A549 (cell line): ENCODE measurements around the gene CADM1. TPM values are rescaled to one million over a fixed set of nuclear protein-coding genes. Genes with fewer than 3 reads are reported as not detected.

Experiments used
- ATAC-seq, 2 experiments: fragments of 200-7000 bp in 1 of 2; fragments of >200 bp in 1 of 2; cut with Nextera tagmentation in 1 of 2; cut with Tn5 transposase in 1 of 2; 3 replicates each; pipeline versions ENCODE4 v1.8.0 to v1.9.1; 2018 to 2020; ENCODE audit warnings: mild to moderate bottlenecking in 1 of 2, moderate library complexity in 1 of 2
- CTCF ChIA-PET: fragments of 300-600 bp; sonication (Branson Sonifier 250); formaldehyde crosslinking; extraction: SDS; loops from one replicate; lab custom pipeline; 2021; ENCODE audit warnings: antibody characterized with exemption, inconsistent platforms; lab: Yijun Ruan, JAX
- POLR2A ChIA-PET: fragments of 350-600 bp; formaldehyde crosslinking; extraction: SDS; loops from one replicate; lab custom pipeline; 2021; ENCODE audit warnings: antibody characterized with exemption, inconsistent platforms; lab: Yijun Ruan, JAX
- DNase-seq, 2 experiments: peaks; one replicate each; pipeline versions ENCODE4 v3.0.0 to v3.0.0-alpha.2; 2011 to 2016; ENCODE audit warnings: low read depth in 1 of 2, low spot score in 1 of 2
- FAIRE-seq: peaks from 2 replicates; lab custom pipeline; 2011; peaks lifted over from hg19 to GRCh38; lab: Jason Lieb, UNC
- H3K27ac ChIP-seq, 2 experiments: fragments of >200 bp; sonication (Bioruptor Twin); formaldehyde crosslinking; 3 replicates each; pipeline ENCODE4 v1.5.1; 2016 to 2017
- H3K4me1 ChIP-seq: fragments of >200 bp; sonication (Bioruptor Twin); formaldehyde crosslinking; 3 replicates; pipeline ENCODE4 v1.6.1; 2016
- H3K4me2 ChIP-seq: fragments of >200 bp; sonication (Bioruptor Twin); formaldehyde crosslinking; 3 replicates; pipeline ENCODE4 v1.6.1; 2016
- H3K4me3 ChIP-seq: fragments of >200 bp; sonication (Bioruptor Twin); formaldehyde crosslinking; 3 replicates; pipeline ENCODE4 v1.5.1; 2016
- H3K9me3 ChIP-seq: fragments of >200 bp; sonication (Bioruptor Twin); formaldehyde crosslinking; 3 replicates; pipeline ENCODE4 v1.6.1; 2016
- CBX8 ChIP-seq: fragments of 200-600 bp; sonication (generic); IDR thresholded peaks from 2 replicates; pipeline ENCODE4 v1.6.1; 2016
- CEBPB ChIP-seq, 2 experiments: fragments of >200 bp in 1 of 2; sonication (Bioruptor Twin) in 1 of 2; formaldehyde crosslinking in 1 of 2; IDR thresholded peaks; 2 replicates each; pipeline ENCODE4 v1.6.1; 2012 to 2016
- FOSB ChIP-seq: fragments of 250-450 bp; sonication (Bioruptor Pico); IDR thresholded peaks from 2 replicates; pipeline ENCODE4 v1.5.0; 2020; ENCODE audit warnings: mild to moderate bottlenecking, moderate library complexity
- HOXA7 ChIP-seq: fragments of 250-450 bp; sonication (Bioruptor Pico); IDR thresholded peaks from 2 replicates; pipeline ENCODE4 v1.5.0; 2020; ENCODE audit warnings: mild to moderate bottlenecking, moderate library complexity
- JUNB ChIP-seq: fragments of >200 bp; sonication (Bioruptor Twin); formaldehyde crosslinking; IDR thresholded peaks from 2 replicates; pipeline ENCODE4 v1.6.1; 2016
- KDM5A ChIP-seq: fragments of 200-600 bp; sonication (generic); IDR thresholded peaks from 2 replicates; pipeline ENCODE4 v1.6.1; 2016; ENCODE audit warnings: antibody characterized with exemption, mild to moderate bottlenecking
- POLR2AphosphoS2 ChIP-seq: conservative IDR thresholded peaks from 2 replicates; pipeline ENCODE4 v1.6.1; 2012; ENCODE audit warnings: low read length, improper control_type of control experiment, inconsistent platforms
- RNF2 ChIP-seq: fragments of 200-600 bp; sonication (generic); IDR thresholded peaks from 2 replicates; pipeline ENCODE4 v1.6.1; 2016; ENCODE audit warnings: low read depth, mild to moderate bottlenecking, antibody characterized with exemption, moderate library complexity, borderline replicate concordance
- ZC3H11A ChIP-seq: fragments of 450-650 bp; IDR thresholded peaks from 2 replicates; pipeline ENCODE4 v1.6.1; 2014; ENCODE audit warnings: antibody characterized with exemption, mild to moderate bottlenecking
- ZFP36 ChIP-seq: fragments of 450-650 bp; IDR thresholded peaks from 2 replicates; pipeline ENCODE4 v1.6.1; 2014; ENCODE audit warnings: borderline replicate concordance; ENCODE audit not compliant: partially characterized antibody
- WGBS: methylation state at CpG from one replicate; pipeline ENCODE4 v1.1.6; 2017; ENCODE audit errors: missing lambda C conversion rate; 5-methylcytosine and 5-hydroxymethylcytosine counted together
- polyA plus RNA-seq, 4 experiments: library from polyadenylated mRNA; depleted of rRNA in 3 of 4; stranded (reverse); fragments of >200 nt; fragmentation: RNase III in 1 of 4; extraction: RNeasy Plus Mini Kit Qiagen cat#74134 plus additional on column Dnase treatment in 1 of 4; gene quantifications; 2 replicates in 3 of 4; 3 replicates in 1 of 4; pipeline ENCODE4 v1.2.3, GENCODE V29; 2011 to 2017
- TF ChIP-seq, protein P1 (sequence below): fragments of 250-450 bp; sonication (Bioruptor Pico); IDR thresholded peaks from 2 replicates; pipeline ENCODE4 v1.5.0; 2020; ENCODE audit warnings: low read depth, mild to moderate bottlenecking, moderate library complexity
- TF ChIP-seq, protein P2 (sequence below): fragments of >200 bp; sonication (Bioruptor Twin); formaldehyde crosslinking; IDR thresholded peaks from 3 replicates; pipeline ENCODE4 v1.6.1; 2016
- TF ChIP-seq, protein P3 (sequence below): fragments of 150-350 bp; IDR thresholded peaks from 2 replicates; pipeline ENCODE4 v1.6.1; 2014; ENCODE audit warnings: low read depth, mild to moderate bottlenecking, low read length
- TF ChIP-seq, protein P4 (sequence below): fragments of >200 bp; sonication (Bioruptor Twin); formaldehyde crosslinking; IDR thresholded peaks from 3 replicates; pipeline ENCODE4 v1.5.1; 2016
- TF ChIP-seq, protein P5 (sequence below): fragments of 450-650 bp; IDR thresholded peaks from 2 replicates; pipeline ENCODE4 v1.6.1; 2014; ENCODE audit warnings: antibody characterized with exemption
- TF ChIP-seq, protein P6 (sequence below): IDR thresholded peaks from 2 replicates; pipeline ENCODE4 v1.6.1; 2012; ENCODE audit warnings: low read depth, borderline replicate concordance
- TF ChIP-seq, protein P7 (sequence below): fragments of 250-450 bp; sonication (Bioruptor Pico); IDR thresholded peaks from 2 replicates; pipeline ENCODE4 v1.5.0; 2021; ENCODE audit warnings: mild to moderate bottlenecking, moderate library complexity, borderline replicate concordance

CADM1 gene
- polyA plus RNA-seq, 2 of the 4 experiments (the other 2 are of a cell fraction), result 33.4 to 36.7 TPM

DNA sequence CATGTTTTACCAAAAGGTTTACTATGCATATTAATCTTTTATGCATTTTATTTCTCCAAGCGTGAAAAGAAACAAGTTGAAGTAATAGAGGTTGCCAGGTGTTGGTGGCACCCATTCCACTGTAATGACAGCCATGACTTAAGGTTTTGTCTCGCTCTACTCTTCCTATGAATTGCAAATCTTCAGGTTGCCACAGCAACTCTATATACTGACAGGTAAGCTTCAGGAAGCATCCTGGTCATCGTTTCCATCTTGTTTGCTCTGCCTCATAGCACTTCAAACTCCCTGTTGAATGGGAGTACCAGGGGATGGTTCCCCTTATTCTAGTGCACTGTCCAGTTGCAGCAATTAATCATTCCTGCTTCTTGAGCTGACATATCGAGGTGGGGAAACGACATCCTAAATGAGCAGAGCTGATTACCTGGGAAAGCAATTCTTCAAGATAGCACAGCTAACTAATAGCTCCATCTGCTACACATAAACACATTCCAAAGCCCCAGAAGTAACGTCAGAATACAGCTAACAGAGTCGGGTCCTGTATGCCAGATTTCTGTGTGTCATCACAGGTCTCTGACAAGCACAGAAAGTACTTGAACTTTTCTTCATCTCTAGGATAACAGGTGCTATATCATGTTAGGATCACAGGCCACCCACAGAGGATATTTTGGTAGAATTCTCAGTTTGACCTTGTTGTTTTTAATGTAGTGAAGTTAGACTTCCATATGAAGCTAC is 80.3 kb downstream of the CADM1 start:
- no peak for FAIRE-seq

DNA sequence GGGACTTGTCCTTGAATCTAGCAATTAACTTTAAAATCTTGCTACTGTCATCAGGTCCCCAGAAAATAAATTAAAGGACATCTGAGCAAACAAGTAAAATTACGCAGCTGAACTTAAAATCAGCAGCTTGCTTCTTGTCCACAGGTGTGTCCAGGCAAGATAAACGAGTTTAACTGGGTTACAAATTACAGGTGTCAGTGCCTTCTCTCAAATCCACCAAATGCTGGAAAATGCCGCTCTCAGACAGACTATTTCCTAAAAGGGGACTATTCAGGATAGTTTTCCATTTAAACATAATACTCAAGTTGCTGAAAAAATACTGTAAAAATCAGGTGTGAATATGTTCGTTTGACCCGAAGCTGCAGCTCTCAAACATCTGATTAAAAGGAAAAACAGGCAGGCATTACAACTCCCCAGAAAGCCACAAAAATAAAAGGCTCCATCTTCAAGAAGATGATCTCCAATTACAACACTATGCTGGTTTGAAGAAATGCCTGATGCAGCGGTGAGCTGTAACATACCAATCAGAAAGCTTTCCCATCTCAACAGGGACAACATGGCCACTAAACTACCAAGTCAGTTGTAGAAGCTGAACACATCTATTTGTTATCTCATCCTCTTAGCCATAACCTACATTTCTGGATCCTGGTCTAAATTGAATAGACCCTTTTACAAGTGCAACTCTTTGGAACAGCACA is 82.1 kb downstream of the CADM1 start:
- no peak overlapping the region for H3K27ac ChIP-seq
- H3K4me3 ChIP-seq, result no peak overlapping the region
- DNase-seq (no peak), ATAC-seq (no peak)
- no peaks in the 10 kb centered on the region for H3K9me3 ChIP-seq
- H3K4me2 ChIP-seq, result no peak overlapping the region
- H3K4me1 ChIP-seq, result 0 out of 3 replicates have a peak, but pooled peaks cover 4% of the 10 kb centered on the region
- TF ChIP-seq HOXA7 (CRISPR knock-in tag), result no peak
- TF ChIP-seq, protein P1, sequence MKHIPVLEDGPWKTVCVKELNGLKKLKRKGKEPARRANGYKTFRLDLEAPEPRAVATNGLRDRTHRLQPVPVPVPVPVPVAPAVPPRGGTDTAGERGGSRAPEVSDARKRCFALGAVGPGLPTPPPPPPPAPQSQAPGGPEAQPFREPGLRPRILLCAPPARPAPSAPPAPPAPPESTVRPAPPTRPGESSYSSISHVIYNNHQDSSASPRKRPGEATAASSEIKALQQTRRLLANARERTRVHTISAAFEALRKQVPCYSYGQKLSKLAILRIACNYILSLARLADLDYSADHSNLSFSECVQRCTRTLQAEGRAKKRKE (CRISPR knock-in tag), result no peak
- TF ChIP-seq, protein P2, sequence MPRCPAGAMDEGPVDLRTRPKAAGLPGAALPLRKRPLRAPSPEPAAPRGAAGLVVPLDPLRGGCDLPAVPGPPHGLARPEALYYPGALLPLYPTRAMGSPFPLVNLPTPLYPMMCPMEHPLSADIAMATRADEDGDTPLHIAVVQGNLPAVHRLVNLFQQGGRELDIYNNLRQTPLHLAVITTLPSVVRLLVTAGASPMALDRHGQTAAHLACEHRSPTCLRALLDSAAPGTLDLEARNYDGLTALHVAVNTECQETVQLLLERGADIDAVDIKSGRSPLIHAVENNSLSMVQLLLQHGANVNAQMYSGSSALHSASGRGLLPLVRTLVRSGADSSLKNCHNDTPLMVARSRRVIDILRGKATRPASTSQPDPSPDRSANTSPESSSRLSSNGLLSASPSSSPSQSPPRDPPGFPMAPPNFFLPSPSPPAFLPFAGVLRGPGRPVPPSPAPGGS, result no peak
- TF ChIP-seq, protein P3, sequence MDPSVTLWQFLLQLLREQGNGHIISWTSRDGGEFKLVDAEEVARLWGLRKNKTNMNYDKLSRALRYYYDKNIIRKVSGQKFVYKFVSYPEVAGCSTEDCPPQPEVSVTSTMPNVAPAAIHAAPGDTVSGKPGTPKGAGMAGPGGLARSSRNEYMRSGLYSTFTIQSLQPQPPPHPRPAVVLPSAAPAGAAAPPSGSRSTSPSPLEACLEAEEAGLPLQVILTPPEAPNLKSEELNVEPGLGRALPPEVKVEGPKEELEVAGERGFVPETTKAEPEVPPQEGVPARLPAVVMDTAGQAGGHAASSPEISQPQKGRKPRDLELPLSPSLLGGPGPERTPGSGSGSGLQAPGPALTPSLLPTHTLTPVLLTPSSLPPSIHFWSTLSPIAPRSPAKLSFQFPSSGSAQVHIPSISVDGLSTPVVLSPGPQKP, result no peak
- TF ChIP-seq, protein P4, sequence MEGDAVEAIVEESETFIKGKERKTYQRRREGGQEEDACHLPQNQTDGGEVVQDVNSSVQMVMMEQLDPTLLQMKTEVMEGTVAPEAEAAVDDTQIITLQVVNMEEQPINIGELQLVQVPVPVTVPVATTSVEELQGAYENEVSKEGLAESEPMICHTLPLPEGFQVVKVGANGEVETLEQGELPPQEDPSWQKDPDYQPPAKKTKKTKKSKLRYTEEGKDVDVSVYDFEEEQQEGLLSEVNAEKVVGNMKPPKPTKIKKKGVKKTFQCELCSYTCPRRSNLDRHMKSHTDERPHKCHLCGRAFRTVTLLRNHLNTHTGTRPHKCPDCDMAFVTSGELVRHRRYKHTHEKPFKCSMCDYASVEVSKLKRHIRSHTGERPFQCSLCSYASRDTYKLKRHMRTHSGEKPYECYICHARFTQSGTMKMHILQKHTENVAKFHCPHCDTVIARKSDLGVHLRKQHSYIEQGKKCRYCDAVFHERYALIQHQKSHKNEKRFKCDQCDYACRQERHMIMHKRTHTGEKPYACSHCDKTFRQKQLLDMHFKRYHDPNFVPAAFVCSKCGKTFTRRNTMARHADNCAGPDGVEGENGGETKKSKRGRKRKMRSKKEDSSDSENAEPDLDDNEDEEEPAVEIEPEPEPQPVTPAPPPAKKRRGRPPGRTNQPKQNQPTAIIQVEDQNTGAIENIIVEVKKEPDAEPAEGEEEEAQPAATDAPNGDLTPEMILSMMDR, result no peak
- TF ChIP-seq FOSB (CRISPR knock-in tag), result no peak
- no peak for TF ChIP-seq RNF2
- TF ChIP-seq, protein P5, sequence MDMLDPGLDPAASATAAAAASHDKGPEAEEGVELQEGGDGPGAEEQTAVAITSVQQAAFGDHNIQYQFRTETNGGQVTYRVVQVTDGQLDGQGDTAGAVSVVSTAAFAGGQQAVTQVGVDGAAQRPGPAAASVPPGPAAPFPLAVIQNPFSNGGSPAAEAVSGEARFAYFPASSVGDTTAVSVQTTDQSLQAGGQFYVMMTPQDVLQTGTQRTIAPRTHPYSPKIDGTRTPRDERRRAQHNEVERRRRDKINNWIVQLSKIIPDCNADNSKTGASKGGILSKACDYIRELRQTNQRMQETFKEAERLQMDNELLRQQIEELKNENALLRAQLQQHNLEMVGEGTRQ, result no peak
- TF ChIP-seq ZFP36, result no peak
- TF ChIP-seq JUNB, result no peak
- TF ChIP-seq POLR2AphosphoS2, result no peak
- TF ChIP-seq, protein P6, sequence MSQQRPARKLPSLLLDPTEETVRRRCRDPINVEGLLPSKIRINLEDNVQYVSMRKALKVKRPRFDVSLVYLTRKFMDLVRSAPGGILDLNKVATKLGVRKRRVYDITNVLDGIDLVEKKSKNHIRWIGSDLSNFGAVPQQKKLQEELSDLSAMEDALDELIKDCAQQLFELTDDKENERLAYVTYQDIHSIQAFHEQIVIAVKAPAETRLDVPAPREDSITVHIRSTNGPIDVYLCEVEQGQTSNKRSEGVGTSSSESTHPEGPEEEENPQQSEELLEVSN, result no peak
- TF ChIP-seq CBX8, result no peak
- TF ChIP-seq CEBPB (IDR thresholded peaks at IDR 0.05), result no peak
- TF ChIP-seq, protein P7, sequence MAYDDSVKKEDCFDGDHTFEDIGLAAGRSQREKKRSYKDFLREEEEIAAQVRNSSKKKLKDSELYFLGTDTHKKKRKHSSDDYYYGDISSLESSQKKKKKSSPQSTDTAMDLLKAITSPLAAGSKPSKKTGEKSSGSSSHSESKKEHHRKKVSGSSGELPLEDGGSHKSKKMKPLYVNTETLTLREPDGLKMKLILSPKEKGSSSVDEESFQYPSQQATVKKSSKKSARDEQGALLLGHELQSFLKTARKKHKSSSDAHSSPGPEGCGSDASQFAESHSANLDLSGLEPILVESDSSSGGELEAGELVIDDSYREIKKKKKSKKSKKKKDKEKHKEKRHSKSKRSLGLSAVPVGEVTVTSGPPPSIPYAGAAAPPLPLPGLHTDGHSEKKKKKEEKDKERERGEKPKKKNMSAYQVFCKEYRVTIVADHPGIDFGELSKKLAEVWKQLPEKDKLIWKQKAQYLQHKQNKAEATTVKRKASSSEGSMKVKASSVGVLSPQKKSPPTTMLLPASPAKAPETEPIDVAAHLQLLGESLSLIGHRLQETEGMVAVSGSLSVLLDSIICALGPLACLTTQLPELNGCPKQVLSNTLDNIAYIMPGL, result no peak
- TF ChIP-seq, all 56 proteins: peak for 0
- no peak for FAIRE-seq
- 89% methylated on average over 6 of the region's 6 CpGs for WGBS
- ChIA-PET CTCF (interaction anchor here (1.4 kb wide), 1 partner anchor 9 kb away, joined by 4 read pairs; no protein-coding TSS in a partner anchor), POLR2A (no interaction called here)

More for the DNA sequence above, 80.3 kb downstream of the CADM1 start:
- ATAC-seq (no peak), DNase-seq (no peak)
- ChIA-PET CTCF (interaction anchor here (1.3 kb wide), 1 partner anchor 80 kb away, joined by 3 read pairs; the partner anchor contains the start of gene CADM1), POLR2A (no interaction called here)
- TF ChIP-seq KDM5A (no peak), ZC3H11A (no peak)
- 81% methylated on average over 7 of the region's 7 CpGs for WGBS
- 0 out of 3 replicates have a peak, but pooled peaks cover 4% of the 10 kb centered on the region for H3K4me1 ChIP-seq
- H3K4me2 ChIP-seq, result no peak overlapping the region
- H3K4me3 ChIP-seq, result no peak overlapping the region
- no peak overlapping the region for H3K27ac ChIP-seq
- no peaks in the 10 kb centered on the region for H3K9me3 ChIP-seq
